Spleen (tissue), 3 donors: ENCODE results near the gene EHBP1.

Experiments
- POLR2A ChIP-seq, 3 donors: fragments of 450-650 bp; IDR thresholded peaks; one replicate each; pipeline ENCODE4 v1.5.1; 2017; ENCODE audit warnings: antibody characterized with exemption in 3 of 3, mild to moderate bottlenecking in 1 of 3
- POLR2AphosphoS5 ChIP-seq, 3 donors: sonication (generic); formaldehyde crosslinking; IDR thresholded peaks; one replicate each; pipeline ENCODE4 v1.5.1; 2017; ENCODE audit warnings: antibody characterized with exemption in 3 of 3

- TF ChIP-seq POLR2AphosphoS5 (IDR thresholded peaks at IDR 0.05) (no peak), POLR2A (IDR thresholded peaks at IDR 0.05) (no peak)
Observed at GRCh38 chr2:62660087-62660486, 45.4 kb upstream of the EHBP1 start.
